WI38 (cell line): ENCODE measurements around the gene OGFR.

Source experiments
- H3K4me3 ChIP-seq: 2 replicates; pipeline ENCODE4 v1.5.1; 2011; ENCODE audit warnings: low read depth, mild to moderate bottlenecking, control low read depth, low read length
- CTCF ChIP-seq: IDR thresholded peaks from 2 replicates; pipeline ENCODE4 v1.5.1; 2012; ENCODE audit warnings: low read depth, mild to moderate bottlenecking, control low read depth, low read length

The OGFR gene

GRCh38 chr20:62785393-62785792 is 19.2 kb upstream of the OGFR start:
- no peak for TF ChIP-seq CTCF
- no peak overlapping the region for H3K4me3 ChIP-seq

- TF ChIP-seq CTCF = no peak
- no peak overlapping the region for H3K4me3 ChIP-seq
Observed at GRCh38 chr20:62786157-62786556, 18.5 kb upstream of the OGFR start.

GRCh38 chr20:62787321-62787720 is 17.3 kb upstream of the OGFR start:
- TF ChIP-seq CTCF = no peak
- no peak overlapping the region for H3K4me3 ChIP-seq

- no peak overlapping the region for H3K4me3 ChIP-seq
- no peak for TF ChIP-seq CTCF
Observed at GRCh38 chr20:62787866-62788265, 16.8 kb upstream of the OGFR start.

GRCh38 chr20:62788607-62789006 is 16.0 kb upstream of the OGFR start:
- TF ChIP-seq CTCF = no peak
- no peak overlapping the region for H3K4me3 ChIP-seq

GRCh38 chr20:62790075-62790474 is 14.6 kb upstream of the OGFR start:
- TF ChIP-seq CTCF = no peak
- no peak overlapping the region for H3K4me3 ChIP-seq

- no peak overlapping the region for H3K4me3 ChIP-seq
- TF ChIP-seq CTCF = peak; percentile 94
Observed at GRCh38 chr20:62791301-62792181, 13.1 kb upstream of the OGFR start.
